HepG2 (cell line): ENCODE results near the gene NFAT5. TPM values are rescaled to one million over a fixed set of nuclear protein-coding genes. Genes with fewer than 3 reads are reported as not detected.

Source experiments
- ATAC-seq: fragments of 200-7000 bp; cut with Tn5 transposase; 3 replicates; pipeline ENCODE4 v1.9.1; 2020; ENCODE audit warnings: mild to moderate bottlenecking, moderate library complexity
- BruUV-seq: library from RNA; stranded (reverse); fragments of 400-500 nt; replicated peaks from 2 replicates; lab custom pipeline; 2021; lab: Mats Ljungman, UMichigan
- CTCF ChIA-PET: fragments of 300-600 bp; formaldehyde crosslinking; extraction: SDS; loops from one replicate; lab custom pipeline; 2021; ENCODE audit warnings: low total read pairs, inconsistent platforms, low intra/inter-chr PET ratio; lab: Yijun Ruan, JAX
- POLR2A ChIA-PET: fragments of 350-600 bp; sonication (Branson Sonifier 250); formaldehyde crosslinking; loops from one replicate; lab custom pipeline; 2020; ENCODE audit warnings: antibody characterized with exemption, inconsistent platforms; lab: Yijun Ruan, JAX
- DNase-seq: peaks from one replicate; pipeline ENCODE4 v3.0.0-alpha.2; 2015; ENCODE audit warnings: low spot score
- FAIRE-seq: peaks from 3 replicates; lab custom pipeline; 2011; peaks lifted over from hg19 to GRCh38; lab: Jason Lieb, UNC
- H2AFZ ChIP-seq: one replicate; pipeline ENCODE4 v1.6.1; 2011; ENCODE audit warnings: low read length, inconsistent platforms
- H3K27ac ChIP-seq: fragments of 300-600 bp; 3 replicates; pipeline ENCODE4 v1.8.0; 2011; ENCODE audit warnings: mixed run types, mild to moderate bottlenecking, mixed read lengths, low read length, inconsistent platforms; ENCODE audit not compliant: insufficient read depth; ENCODE audit errors: extremely low read length
- H3K27me3 ChIP-seq, 2 experiments: fragments of 200-600 bp in 1 of 2; 2 replicates in 1 of 2; 3 replicates in 1 of 2; pipeline versions ENCODE4 v1.6.0 to v1.8.0; 2011; ENCODE audit warnings: low read length in 2 of 2, mild to moderate bottlenecking in 2 of 2, moderate library complexity in 2 of 2, inconsistent platforms in 1 of 2; ENCODE audit not compliant: insufficient read depth in 2 of 2, control insufficient read depth in 1 of 2
- H3K36me3 ChIP-seq, 2 experiments: fragments of 200-600 bp in 1 of 2; replicated peaks in 1 of 2; 2 replicates in 1 of 2; 3 replicates in 1 of 2; pipeline versions ENCODE4 v1.5.1 to v1.8.0; 2011; ENCODE audit warnings: low read length in 2 of 2, inconsistent platforms in 1 of 2; ENCODE audit not compliant: insufficient read depth in 2 of 2, control insufficient read depth in 1 of 2
- H3K4me1 ChIP-seq: 2 replicates; pipeline ENCODE4 v1.5.1; 2012; ENCODE audit warnings: low read length, inconsistent platforms; ENCODE audit not compliant: insufficient read depth
- H3K4me2 ChIP-seq: 2 replicates; pipeline ENCODE4 v1.6.0; 2011; ENCODE audit warnings: low read depth, low read length, inconsistent platforms
- H3K4me3 ChIP-seq, 3 experiments: fragments of 200-600 bp in 1 of 3; sonication (generic), shearing (Covaris generic) in 1 of 3; replicated peaks in 1 of 3; 2 replicates each; pipeline ENCODE4 v1.5.1; 2011 to 2016; ENCODE audit warnings: low read length in 3 of 3, inconsistent platforms in 2 of 3, low read depth in 2 of 3, mild to moderate bottlenecking in 2 of 3, control low read depth in 1 of 3, mixed read lengths in 1 of 3; ENCODE audit not compliant: insufficient read depth in 1 of 3
- H3K79me2 ChIP-seq: one replicate; pipeline ENCODE4 v1.6.1; 2011; ENCODE audit warnings: low read length, inconsistent platforms; ENCODE audit not compliant: insufficient read depth
- H3K9ac ChIP-seq: 2 replicates; pipeline ENCODE4 v1.6.0; 2011; ENCODE audit warnings: mild to moderate bottlenecking, low read depth, low read length, inconsistent platforms; ENCODE audit not compliant: insufficient read depth
- H3K9me3 ChIP-seq: 2 replicates; pipeline ENCODE4 v1.5.1; 2012; ENCODE audit warnings: mild to moderate bottlenecking, low read length
- H4K20me1 ChIP-seq: 2 replicates; pipeline ENCODE4 v1.6.0; 2011; ENCODE audit warnings: inconsistent platforms, mild to moderate bottlenecking, low read length, moderate library complexity; ENCODE audit not compliant: insufficient read depth
- CBFB ChIP-seq: sonication (generic); formaldehyde crosslinking; IDR thresholded peaks from 2 replicates; pipeline ENCODE4 v1.4.0; 2020; ENCODE audit warnings: missing genetic modification reagents
- DPF2 ChIP-seq: sonication (generic); formaldehyde crosslinking; IDR thresholded peaks from 2 replicates; pipeline ENCODE4 v1.4.0; 2020; ENCODE audit warnings: mild to moderate bottlenecking, low read depth, missing genetic modification reagents, borderline replicate concordance
- HDAC2 ChIP-seq: sonication (generic); formaldehyde crosslinking; IDR thresholded peaks from 2 replicates; pipeline ENCODE4 v1.4.0; 2020; ENCODE audit warnings: missing genetic modification reagents
- ISL2 ChIP-seq: sonication (generic); formaldehyde crosslinking; IDR thresholded peaks from 2 replicates; pipeline ENCODE4 v1.5.0; 2020; ENCODE audit warnings: missing genetic modification reagents
- RARG ChIP-seq: sonication (generic); formaldehyde crosslinking; IDR thresholded peaks from 2 replicates; pipeline ENCODE4 v1.4.0; 2020; ENCODE audit warnings: low read depth, mild to moderate bottlenecking, missing genetic modification reagents
- SATB2 ChIP-seq: sonication (generic); formaldehyde crosslinking; IDR thresholded peaks from 2 replicates; pipeline ENCODE4 v1.5.0; 2020; ENCODE audit warnings: missing genetic modification reagents
- TARDBP ChIP-seq: sonication (generic); formaldehyde crosslinking; IDR thresholded peaks from 2 replicates; pipeline ENCODE4 v1.8.0; 2022; ENCODE audit warnings: mild to moderate bottlenecking, missing genetic modification reagents
- TCF7L2 ChIP-seq: IDR thresholded peaks from 2 replicates; pipeline ENCODE4 v1.6.1; 2011; ENCODE audit warnings: mild to moderate bottlenecking, low read depth, low read length, moderate library complexity
- ZNF121 ChIP-seq: sonication (generic); formaldehyde crosslinking; IDR thresholded peaks from 2 replicates; pipeline ENCODE4 v1.5.0; 2020; ENCODE audit warnings: mild to moderate bottlenecking, missing genetic modification reagents
- ZNF24 ChIP-seq: fragments of 450-650 bp; IDR thresholded peaks from 2 replicates; pipeline ENCODE4 v1.6.1; 2017; ENCODE audit warnings: antibody characterized with exemption, mild to moderate bottlenecking
- ZNF251 ChIP-seq: sonication (generic); formaldehyde crosslinking; IDR thresholded peaks from 2 replicates; pipeline ENCODE4 v1.9.0; 2021; ENCODE audit warnings: mild to moderate bottlenecking, missing genetic modification reagents
- ZNF256 ChIP-seq: sonication (generic); formaldehyde crosslinking; conservative IDR thresholded peaks from 2 replicates; pipeline ENCODE4 v1.4.0; 2020; ENCODE audit warnings: missing genetic modification reagents
- WGBS: methylation state at CpG from one replicate; pipeline ENCODE4 v1.1.6; 2017; ENCODE audit warnings: low lambda C conversion rate; 5-methylcytosine and 5-hydroxymethylcytosine counted together
- in situ Hi-C: cut with HindIII; loops from 2 replicates; pipeline ENCODE4 v1.10.0; 2017; ENCODE audit warnings: low pct_unique_long_range_greater_than_20kb; ENCODE audit not compliant: extremely low pct_ligation_motif_present
- intact Hi-C: fragments of 100-400 bp; cut with micrococcal nuclease; formaldehyde crosslinking; loops from one replicate; pipeline ENCODE4 v1.10.0; 2022; ENCODE audit not compliant: unreplicated experiment
- polyA plus RNA-seq, 8 experiments: library from polyadenylated mRNA; depleted of rRNA in 3 of 8; stranded (reverse) in 7 of 8; unstranded in 1 of 8; fragments of >200 nt; fragmentation: Illumina TruSeq in 4 of 8; extraction: Trizol in 4 of 8; gene quantifications; 2 replicates each; pipeline versions ENCODE4 v1.2.1 to v1.2.3, GENCODE V29; 2011 to 2016; ENCODE audit warnings: low read depth in 4 of 8, missing spikeins in 1 of 8, mixed read lengths in 1 of 8; ENCODE audit not compliant: insufficient read depth in 1 of 8
- total RNA-seq, 5 experiments: library from RNA; depleted of rRNA; stranded (reverse); fragments of >200 nt; fragmentation: Illumina TruSeq; extraction: Trizol; gene quantifications; 2 replicates each; pipeline ENCODE4 v1.2.3, GENCODE V29; 2016; ENCODE audit warnings: low read depth in 1 of 5
- TF ChIP-seq, protein P1 (sequence below): sonication (generic); formaldehyde crosslinking; IDR thresholded peaks from 2 replicates; pipeline ENCODE4 v1.8.1; 2023; ENCODE audit warnings: mild to moderate bottlenecking, inconsistent platforms, moderate library complexity, missing genetic modification reagents, borderline replicate concordance
- TF ChIP-seq, protein P2 (sequence below): sonication (generic); formaldehyde crosslinking; conservative IDR thresholded peaks from 2 replicates; pipeline ENCODE4 v1.4.0; 2020; ENCODE audit warnings: mild to moderate bottlenecking, missing genetic modification reagents, moderate library complexity

NFAT5 gene
- total and polyA plus RNA-seq, 2 of the 13 experiments (the other 11 are each of a cell fraction or from before 2014, with no cell fraction given): 20.5 to 54.3 TPM

DNA sequence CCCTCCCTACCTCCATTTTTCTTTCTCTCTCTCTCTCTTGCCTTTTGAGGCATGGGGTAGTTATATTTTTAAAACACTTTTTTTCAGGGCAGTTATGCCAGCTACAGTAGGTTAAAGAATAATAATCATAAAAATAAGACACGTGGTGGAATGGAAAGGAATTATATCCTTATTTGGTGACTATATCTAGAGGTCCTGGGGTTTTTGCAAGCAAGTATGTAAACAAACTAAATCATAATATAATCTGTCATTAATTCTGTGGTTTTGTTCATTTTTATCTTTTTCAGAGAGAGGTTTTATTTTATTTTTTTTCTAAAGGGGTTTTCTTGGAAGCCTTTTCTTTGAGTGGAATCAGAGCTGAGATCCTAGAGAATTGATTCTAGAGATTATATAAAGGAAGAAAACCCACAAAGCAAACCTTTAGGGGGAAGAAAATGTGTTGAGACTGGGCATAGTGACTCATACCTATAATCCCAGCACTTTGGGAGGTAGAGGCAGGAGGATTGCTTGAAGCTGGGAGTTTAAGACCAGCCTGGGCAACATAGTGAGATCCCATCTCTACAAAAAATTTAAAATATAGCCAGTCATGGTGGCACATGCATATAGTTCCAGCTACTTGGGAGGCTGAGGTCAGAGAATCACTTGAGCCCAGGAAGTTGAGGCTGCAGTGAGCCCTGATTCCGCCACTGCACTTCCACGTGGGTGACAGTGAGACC, 107.4 kb downstream of the NFAT5 start:
- Histone ChIP-seq H3K4me3 (no peak overlapping the region), H3K4me1 (peaks cover 50% of the 10 kb centered on the region), H4K20me1 (no peaks in the 10 kb centered on the region), H3K4me2 (no peak overlapping the region), H3K27me3 (no peaks in the 10 kb centered on the region), H3K36me3 (peaks cover 17 to 57% of the 10 kb centered on the region in 2 experiments), H3K9me3 (no peaks in the 10 kb centered on the region), H2AFZ (no peak overlapping the region), H3K9ac (no peak overlapping the region), H3K79me2 (no peaks in the 10 kb centered on the region), H3K27ac (peak overlapping the region; percentile 67)
- in situ Hi-C loops: no loop called here
- no peak for TF ChIP-seq ZNF256 (CRISPR knock-in tag)
- TF ChIP-seq ZNF121 (CRISPR knock-in tag): peak; percentile 84
- DNase-seq: no peak
- no TSS peak for BruUV-seq
- intact Hi-C loops: loop anchor here (5.0 kb wide), 1 partner anchor 276 kb away; no protein-coding TSS in a partner anchor
- ATAC-seq: no peak
- POLR2A ChIA-PET: no interaction called here
- no peak for FAIRE-seq
- CTCF ChIA-PET: no interaction called here
- WGBS: 79% methylated on average over 3 of the region's 3 CpGs

DNA sequence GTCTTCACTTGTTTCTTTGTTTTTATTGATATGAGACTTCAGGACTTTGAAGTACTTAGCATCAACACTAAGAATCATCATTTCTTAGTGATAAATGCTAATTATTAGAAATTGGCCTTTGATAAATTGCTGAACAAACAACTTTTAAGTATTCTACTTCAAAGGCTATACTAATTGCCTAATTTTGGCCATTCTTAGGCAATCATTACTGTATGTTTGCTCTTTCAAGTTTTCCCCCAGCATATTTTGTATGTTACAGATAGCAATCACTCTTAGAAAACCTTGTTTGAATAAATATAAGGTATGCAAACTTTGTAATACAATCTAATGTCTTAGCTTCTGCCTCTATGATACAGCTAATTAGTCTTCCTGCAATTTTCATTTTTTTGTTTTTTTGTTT, 114.6 kb downstream of the NFAT5 start:
- Histone ChIP-seq H3K36me3 (peaks cover 22 to 88% of the 10 kb centered on the region in 2 experiments), H3K27me3 (no peaks in the 10 kb centered on the region), H3K9ac (no peak overlapping the region), H3K4me1 (peaks cover 24% of the 10 kb centered on the region), H3K4me2 (no peak overlapping the region), H3K27ac (peak overlapping the region; percentile 33), H3K9me3 (no peaks in the 10 kb centered on the region), H2AFZ (no peak overlapping the region), H3K4me3 (no peak overlapping the region), H3K79me2 (no peaks in the 10 kb centered on the region), H4K20me1 (no peaks in the 10 kb centered on the region)
- no TSS peak for BruUV-seq
- DNase-seq: peak; percentile 74
- peak; percentile 68 for ATAC-seq
- ChIA-PET POLR2A (interaction anchor here (1.6 kb wide), 1 partner anchor 9 kb away, joined by 4 read pairs; no protein-coding TSS in a partner anchor), CTCF (no interaction called here)
- intact Hi-C loops: no loop called here
- in situ Hi-C loops: no loop called here
- FAIRE-seq: no peak
- TF ChIP-seq ZNF251 (CRISPR knock-in tag): no peak
- TF ChIP-seq TARDBP (CRISPR knock-in tag): peak; percentile 32; the same call in 1 of the 2 replicates
- peak; percentile 75; the same call in 1 of the 2 replicates for TF ChIP-seq SATB2 (CRISPR knock-in tag)
- TF ChIP-seq TCF7L2: peak; percentile 78
- peak; percentile 91 for TF ChIP-seq ISL2
- TF ChIP-seq ZNF24: no peak
- no peak for TF ChIP-seq RARG (CRISPR knock-in tag)
- TF ChIP-seq, protein P1, sequence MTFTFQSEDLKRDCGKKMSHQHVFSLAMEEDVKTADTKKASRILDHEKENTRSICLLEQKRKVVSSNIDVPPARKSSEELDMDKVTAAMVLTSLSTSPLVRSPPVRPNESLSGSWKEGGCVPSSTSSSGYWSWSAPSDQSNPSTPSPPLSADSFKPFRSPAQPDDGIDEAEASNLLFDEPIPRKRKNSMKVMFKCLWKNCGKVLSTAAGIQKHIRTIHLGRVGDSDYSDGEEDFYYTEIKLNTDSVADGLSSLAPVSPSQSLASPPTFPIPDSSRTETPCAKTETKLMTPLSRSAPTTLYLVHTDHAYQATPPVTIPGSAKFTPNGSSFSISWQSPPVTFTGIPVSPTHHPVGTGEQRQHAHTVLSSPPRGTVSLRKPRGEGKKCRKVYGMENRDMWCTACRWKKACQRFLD (CRISPR knock-in tag): no peak
- 0 out of 2 replicates have a peak, but pooled peaks have one; percentile 17 for TF ChIP-seq DPF2 (CRISPR knock-in tag)
- no peak for TF ChIP-seq CBFB (CRISPR knock-in tag)
- TF ChIP-seq HDAC2: peak; percentile 39; the same call in 1 of the 2 replicates
- TF ChIP-seq, protein P2, sequence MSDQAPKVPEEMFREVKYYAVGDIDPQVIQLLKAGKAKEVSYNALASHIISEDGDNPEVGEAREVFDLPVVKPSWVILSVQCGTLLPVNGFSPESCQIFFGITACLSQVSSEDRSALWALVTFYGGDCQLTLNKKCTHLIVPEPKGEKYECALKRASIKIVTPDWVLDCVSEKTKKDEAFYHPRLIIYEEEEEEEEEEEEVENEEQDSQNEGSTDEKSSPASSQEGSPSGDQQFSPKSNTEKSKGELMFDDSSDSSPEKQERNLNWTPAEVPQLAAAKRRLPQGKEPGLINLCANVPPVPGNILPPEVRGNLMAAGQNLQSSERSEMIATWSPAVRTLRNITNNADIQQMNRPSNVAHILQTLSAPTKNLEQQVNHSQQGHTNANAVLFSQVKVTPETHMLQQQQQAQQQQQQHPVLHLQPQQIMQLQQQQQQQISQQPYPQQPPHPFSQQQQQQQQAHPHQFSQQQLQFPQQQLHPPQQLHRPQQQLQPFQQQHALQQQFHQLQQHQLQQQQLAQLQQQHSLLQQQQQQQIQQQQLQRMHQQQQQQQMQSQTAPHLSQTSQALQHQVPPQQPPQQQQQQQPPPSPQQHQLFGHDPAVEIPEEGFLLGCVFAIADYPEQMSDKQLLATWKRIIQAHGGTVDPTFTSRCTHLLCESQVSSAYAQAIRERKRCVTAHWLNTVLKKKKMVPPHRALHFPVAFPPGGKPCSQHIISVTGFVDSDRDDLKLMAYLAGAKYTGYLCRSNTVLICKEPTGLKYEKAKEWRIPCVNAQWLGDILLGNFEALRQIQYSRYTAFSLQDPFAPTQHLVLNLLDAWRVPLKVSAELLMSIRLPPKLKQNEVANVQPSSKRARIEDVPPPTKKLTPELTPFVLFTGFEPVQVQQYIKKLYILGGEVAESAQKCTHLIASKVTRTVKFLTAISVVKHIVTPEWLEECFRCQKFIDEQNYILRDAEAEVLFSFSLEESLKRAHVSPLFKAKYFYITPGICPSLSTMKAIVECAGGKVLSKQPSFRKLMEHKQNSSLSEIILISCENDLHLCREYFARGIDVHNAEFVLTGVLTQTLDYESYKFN (CRISPR knock-in tag): peak; percentile 65
